Activated T-helper 17 cell treated with anti-CD3 and anti-CD28 coated beads, Interleukin-2, amount 50 U/mL, for 72 hours (primary cell): ENCODE measurements around the gene DIS3L. TPM values are rescaled to one million over a fixed set of nuclear protein-coding genes. Genes with fewer than 3 reads are reported as not detected.
"Not testable (repeated sequence)": the region's sequence is repeated elsewhere in the genome, so short reads cannot be mapped to it uniquely, and the experiment has no call there.

Experiments
- ATAC-seq: fragments of 150-1000 bp; cut with Tn5 transposase; replicated peaks from 2 replicates; pipeline ENCODE4 v1.10.0; 2021; ENCODE audit warnings: mild to moderate bottlenecking, moderate library complexity
- H3K27ac Mint-ChIP-seq: one replicate; pipeline ENCODE4 v1.8.0; 2022; ENCODE audit warnings: mixed read lengths
- H3K27me3 Mint-ChIP-seq: one replicate; pipeline ENCODE4 v1.8.0; 2022; ENCODE audit warnings: mixed read lengths
- H3K36me3 Mint-ChIP-seq: one replicate; pipeline ENCODE4 v1.8.0; 2022; ENCODE audit warnings: low read depth, mild to moderate bottlenecking, mixed read lengths
- H3K4me1 Mint-ChIP-seq: one replicate; pipeline ENCODE4 v1.8.0; 2022; ENCODE audit warnings: mixed read lengths
- H3K4me3 Mint-ChIP-seq: one replicate; pipeline ENCODE4 v1.8.0; 2022; ENCODE audit warnings: mild to moderate bottlenecking, mixed read lengths
- H3K9me3 Mint-ChIP-seq: one replicate; pipeline ENCODE4 v1.8.0; 2022; ENCODE audit warnings: mixed read lengths
- total RNA-seq, 2 donors: library from RNA; stranded (reverse); gene quantifications; one replicate each; pipeline ENCODE4 v1.2.3, GENCODE V29; 2022

DIS3L gene
- 10 to 100 TPM; 14.6 to 34.4 TPM for total RNA-seq

DNA sequence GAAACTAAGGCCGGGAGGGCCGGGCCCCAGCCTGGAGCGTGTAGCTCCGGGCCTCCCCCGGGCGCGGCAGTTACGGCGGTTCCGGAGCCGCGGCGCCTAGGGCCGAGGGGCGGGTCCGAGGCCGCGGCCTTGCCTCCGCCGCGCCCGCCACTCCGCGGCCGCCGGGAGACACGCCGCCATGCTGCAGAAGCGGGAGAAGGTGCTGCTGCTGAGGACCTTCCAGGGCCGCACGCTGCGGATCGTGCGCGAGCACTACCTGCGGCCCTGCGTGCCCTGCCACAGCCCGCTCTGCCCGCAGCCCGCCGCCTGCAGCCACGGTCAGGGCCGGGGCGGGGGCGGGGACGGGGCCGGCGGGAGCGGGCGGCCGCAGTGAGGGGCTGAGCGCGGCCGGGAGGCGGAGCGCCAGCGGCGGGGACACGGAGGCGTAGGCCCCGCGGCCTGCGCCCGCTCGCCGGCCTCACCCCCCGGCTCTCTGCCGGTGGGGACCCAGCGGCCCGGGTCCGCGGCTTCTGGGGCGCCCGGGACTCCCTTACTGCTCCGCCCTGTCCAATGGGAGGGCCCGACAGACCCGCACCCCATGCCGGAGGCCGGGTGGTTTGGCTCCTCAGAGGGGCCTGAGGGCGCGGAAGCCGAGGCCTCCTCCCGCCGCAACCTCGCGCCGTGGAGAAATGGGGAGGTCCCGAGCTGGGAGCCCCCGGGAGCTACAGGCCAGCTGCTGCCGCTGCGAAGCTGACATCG is at the start of gene DIS3L:
TSS of gene DIS3L (plus strand) at position 150 of the 738 bp plus-strand sequence. CDS start at position 179, 29 bp downstream.
- H3K27ac Mint-ChIP-seq, result peak within 1 kb of the TSS; percentile 97
- H3K4me1 Mint-ChIP-seq, result peaks cover 26% of the 10 kb centered on the region
- no peaks in the 10 kb centered on the region for H3K27me3 Mint-ChIP-seq
- peaks cover 18% of the 10 kb centered on the region for H3K36me3 Mint-ChIP-seq
- H3K9me3 Mint-ChIP-seq, result no peaks in the 10 kb centered on the region
- peak; percentile 82 for ATAC-seq
- peak within 1 kb of the TSS; percentile 92 for H3K4me3 Mint-ChIP-seq

DNA sequence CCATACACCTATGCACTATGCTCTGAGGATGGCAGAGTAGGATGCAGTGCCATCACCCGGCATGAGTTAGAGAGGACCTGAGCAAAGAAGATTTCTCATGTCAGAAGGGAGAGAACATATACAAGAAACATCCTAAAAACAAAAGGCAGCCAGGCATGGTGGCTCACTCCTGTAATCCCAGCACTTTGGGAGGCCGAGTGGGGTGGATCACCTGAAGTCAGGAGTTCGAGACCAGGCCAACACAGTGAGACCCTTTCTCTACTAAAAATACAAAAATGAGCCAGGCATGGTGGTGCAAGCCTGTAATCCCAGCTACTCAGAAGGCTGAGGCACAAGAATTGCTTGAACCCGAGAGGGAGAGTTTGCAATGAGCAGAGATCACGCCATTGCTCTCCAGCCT is 47.5 kb upstream of the DIS3L start:
- H3K9me3 Mint-ChIP-seq, H3K36me3 Mint-ChIP-seq, H3K4me3 Mint-ChIP-seq, H3K27ac Mint-ChIP-seq, ATAC-seq, H3K4me1 Mint-ChIP-seq: not testable (repeated sequence)
- H3K27me3 Mint-ChIP-seq, result peaks cover 21% of the 10 kb centered on the region

DNA sequence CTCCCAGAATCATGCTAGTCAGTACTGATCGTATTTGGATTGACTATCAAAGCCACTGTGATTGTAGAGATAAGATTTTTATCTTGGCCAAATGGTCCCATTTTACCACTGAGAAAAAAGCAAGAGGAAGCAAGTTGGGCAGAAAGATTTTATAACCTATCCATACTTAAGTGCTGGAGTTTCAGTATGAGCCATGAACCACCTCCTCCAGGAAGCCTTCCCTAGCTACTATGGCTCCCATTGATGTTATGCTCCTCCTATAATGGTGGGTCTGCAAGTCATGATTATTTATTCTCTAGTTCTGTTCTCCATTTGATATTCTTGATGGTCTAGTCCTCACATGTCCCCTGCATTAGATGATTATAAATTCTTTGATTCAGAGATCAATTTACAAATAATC is 46.4 kb upstream of the DIS3L start:
- H3K4me1 Mint-ChIP-seq, result no peaks in the 10 kb centered on the region
- no peak overlapping the region for H3K4me3 Mint-ChIP-seq
- peaks cover 22% of the 10 kb centered on the region for H3K27me3 Mint-ChIP-seq
- H3K36me3 Mint-ChIP-seq, result no peaks in the 10 kb centered on the region
- H3K27ac Mint-ChIP-seq, result no peak overlapping the region
- H3K9me3 Mint-ChIP-seq, result no peaks in the 10 kb centered on the region
- no peak for ATAC-seq

DNA sequence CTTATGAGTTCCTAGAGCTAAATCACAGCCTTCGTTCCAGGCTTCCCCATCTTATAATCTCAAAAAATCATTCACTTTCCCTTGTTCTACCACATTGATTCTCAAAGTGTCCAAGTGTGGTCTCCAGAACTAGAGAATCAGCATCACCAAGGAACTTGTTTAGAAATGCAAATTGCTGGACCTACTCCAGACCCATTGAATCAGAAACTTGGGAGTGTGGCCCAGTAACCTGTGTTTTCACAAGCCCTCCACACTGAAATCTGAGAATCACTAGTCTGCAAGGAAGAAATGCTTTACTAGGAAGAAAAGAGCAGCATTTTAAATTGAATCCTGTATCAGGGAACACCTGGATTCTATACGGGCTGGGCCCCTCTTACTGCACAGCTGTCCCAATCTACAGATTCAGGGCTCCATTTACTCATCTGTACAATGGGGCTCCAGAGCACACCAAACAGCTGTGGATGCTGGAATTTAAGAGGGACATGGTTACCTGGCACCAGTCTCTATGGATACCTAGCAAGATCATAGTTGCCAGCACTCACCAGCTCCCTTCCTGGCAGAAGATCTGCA is 43.7 kb upstream of the DIS3L start:
- Mint-ChIP-seq H3K4me3 (no peak overlapping the region), H3K4me1 (peaks cover 6% of the 10 kb centered on the region), H3K27ac (no peak overlapping the region), H3K36me3 (no peaks in the 10 kb centered on the region), H3K27me3 (peaks cover 28% of the 10 kb centered on the region), H3K9me3 (no peaks in the 10 kb centered on the region)
- ATAC-seq, result no peak

GRCh38 chr15:66251065-66251789 is 42.1 kb upstream of the DIS3L start:
- peaks cover 44% of the 10 kb centered on the region for H3K27me3 Mint-ChIP-seq
- no peaks in the 10 kb centered on the region for H3K9me3 Mint-ChIP-seq
- peak overlapping the region; percentile 25 for H3K4me3 Mint-ChIP-seq
- H3K27ac Mint-ChIP-seq, result no peak overlapping the region
- peaks cover 6% of the 10 kb centered on the region for H3K4me1 Mint-ChIP-seq
- ATAC-seq, result no peak
- H3K36me3 Mint-ChIP-seq, result no peaks in the 10 kb centered on the region

GRCh38 chr15:66251790-66252684 is 41.3 kb upstream of the DIS3L start:
- Mint-ChIP-seq H3K27ac (no peak overlapping the region), H3K36me3 (no peaks in the 10 kb centered on the region), H3K4me1 (peaks cover 6% of the 10 kb centered on the region), H3K27me3 (peaks cover 46% of the 10 kb centered on the region), H3K4me3 (peak overlapping the region; percentile 68), H3K9me3 (no peaks in the 10 kb centered on the region)
- ATAC-seq, result peak; percentile 76

- Mint-ChIP-seq H3K4me1 (peaks cover 6% of the 10 kb centered on the region), H3K4me3 (peak overlapping the region; percentile 68), H3K27ac (no peak overlapping the region), H3K27me3 (peaks cover 50% of the 10 kb centered on the region), H3K9me3 (no peaks in the 10 kb centered on the region), H3K36me3 (no peaks in the 10 kb centered on the region)
- peak; percentile 41 for ATAC-seq
Measured at GRCh38 chr15:66252685-66253417, 40.5 kb upstream of the DIS3L start.

GRCh38 chr15:66253418-66254088 is 39.8 kb upstream of the DIS3L start, which contains the start of gene MEGF11:
MEGF11 (minus strand) TSS chr15:66253750; CDS start chr15:66128403, 125,347 bp downstream.
- H3K4me1 Mint-ChIP-seq, result peaks cover 6% of the 10 kb centered on the region
- H3K9me3 Mint-ChIP-seq, result no peaks in the 10 kb centered on the region
- peaks cover 49% of the 10 kb centered on the region for H3K27me3 Mint-ChIP-seq
- H3K36me3 Mint-ChIP-seq, result no peaks in the 10 kb centered on the region
- peak within 1 kb of the TSS; percentile 71 for H3K4me3 Mint-ChIP-seq
- ATAC-seq, result peak; percentile 22
- H3K27ac Mint-ChIP-seq, result no peak within 1 kb of the TSS

DNA sequence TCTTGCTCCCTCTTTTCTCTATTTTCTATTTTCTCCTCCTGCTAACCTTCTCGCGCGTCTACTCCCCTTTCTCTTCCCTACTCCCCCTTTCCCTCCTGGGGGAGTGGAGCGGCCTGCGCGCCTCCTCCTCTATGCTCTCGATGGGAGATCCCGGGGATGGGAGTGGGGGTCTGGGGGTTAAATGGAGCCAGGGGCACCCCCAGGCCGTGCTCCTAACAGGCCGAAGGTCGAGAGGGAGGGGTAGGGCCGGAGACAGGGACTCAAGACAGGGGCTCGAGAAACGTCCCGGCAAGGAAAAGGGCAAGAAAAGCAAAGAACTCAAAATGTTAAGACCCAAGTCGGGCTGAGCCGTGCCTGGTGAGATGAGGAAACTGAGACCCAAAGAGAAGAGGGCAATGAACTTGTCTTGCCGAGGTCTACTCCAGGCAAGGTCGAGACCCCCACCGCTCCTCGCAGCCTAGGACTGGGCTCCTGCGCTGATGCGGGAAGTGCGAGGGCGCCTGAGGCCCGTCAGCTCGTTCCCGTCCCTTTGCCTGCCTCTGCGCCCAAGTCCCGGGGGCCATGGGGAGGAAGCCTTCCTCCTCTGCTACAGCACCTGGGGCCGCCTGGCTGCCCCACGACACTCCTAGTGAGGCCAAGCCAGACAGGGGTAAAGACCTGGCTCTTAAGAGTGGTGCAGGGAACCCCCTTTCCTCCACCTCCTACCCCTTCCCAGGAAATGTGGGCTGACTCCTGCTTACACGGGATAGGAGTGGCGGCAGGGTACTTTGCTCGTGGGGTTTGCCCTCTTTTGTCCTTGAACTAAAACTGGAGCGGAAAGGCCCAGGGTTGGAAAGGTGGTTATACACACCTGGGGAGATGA is 39.0 kb upstream of the DIS3L start:
- no peak for ATAC-seq
- no peaks in the 10 kb centered on the region for H3K36me3 Mint-ChIP-seq
- H3K4me1 Mint-ChIP-seq, result peaks cover 6% of the 10 kb centered on the region
- H3K4me3 Mint-ChIP-seq, result peak overlapping the region; percentile 71
- peaks cover 46% of the 10 kb centered on the region for H3K27me3 Mint-ChIP-seq
- no peak overlapping the region for H3K27ac Mint-ChIP-seq
- no peaks in the 10 kb centered on the region for H3K9me3 Mint-ChIP-seq

GRCh38 chr15:66254951-66255676 is 38.3 kb upstream of the DIS3L start:
- no peak for ATAC-seq
- peak overlapping the region; percentile 71 for H3K4me3 Mint-ChIP-seq
- H3K27ac Mint-ChIP-seq, result no peak overlapping the region
- H3K27me3 Mint-ChIP-seq, result peaks cover 46% of the 10 kb centered on the region
- peaks cover 6% of the 10 kb centered on the region for H3K4me1 Mint-ChIP-seq
- no peaks in the 10 kb centered on the region for H3K36me3 Mint-ChIP-seq
- H3K9me3 Mint-ChIP-seq, result no peaks in the 10 kb centered on the region

- Mint-ChIP-seq H3K36me3 (no peaks in the 10 kb centered on the region), H3K27me3 (peaks cover 40% of the 10 kb centered on the region), H3K4me1 (peaks cover 6% of the 10 kb centered on the region), H3K9me3 (no peaks in the 10 kb centered on the region), H3K27ac (no peak overlapping the region), H3K4me3 (no peak overlapping the region)
- ATAC-seq, result no peak
Measured at GRCh38 chr15:66256692-66257091, 36.7 kb upstream of the DIS3L start.

- no peaks in the 10 kb centered on the region for H3K4me1 Mint-ChIP-seq
- H3K4me3 Mint-ChIP-seq, result no peak overlapping the region
- peaks cover 5% of the 10 kb centered on the region for H3K9me3 Mint-ChIP-seq
- peaks cover 25% of the 10 kb centered on the region for H3K27me3 Mint-ChIP-seq
- no peak overlapping the region for H3K27ac Mint-ChIP-seq
- H3K36me3 Mint-ChIP-seq, result no peaks in the 10 kb centered on the region
- ATAC-seq, result no peak
Measured at GRCh38 chr15:66261056-66261455, 32.3 kb upstream of the DIS3L start.
